ENCODE results near the gene PXMP2.

Gene PXMP2

DNA sequence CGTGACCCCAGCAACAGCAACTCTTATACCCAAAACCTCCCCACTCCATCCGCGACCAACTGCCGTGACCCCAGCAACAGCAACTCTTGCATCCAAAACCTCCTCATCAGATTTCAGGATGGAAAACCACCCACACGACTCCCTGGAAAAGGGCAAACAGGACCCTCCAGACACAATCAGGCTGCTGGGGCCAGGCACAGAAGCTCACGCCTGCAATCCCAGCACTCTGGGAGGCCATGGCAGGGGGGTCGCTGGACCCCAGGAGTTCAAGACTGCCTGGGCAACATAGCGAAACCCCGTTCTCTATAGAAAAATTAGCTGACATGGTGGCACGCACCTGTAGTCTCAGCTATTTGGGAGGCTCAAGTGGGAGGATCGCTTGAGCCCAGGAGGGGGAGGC is 43.0 kb downstream of the PXMP2 start:
- no peak for DNase-seq (ENCODE audit: low read depth)
- TF ChIP-seq, protein P1, sequence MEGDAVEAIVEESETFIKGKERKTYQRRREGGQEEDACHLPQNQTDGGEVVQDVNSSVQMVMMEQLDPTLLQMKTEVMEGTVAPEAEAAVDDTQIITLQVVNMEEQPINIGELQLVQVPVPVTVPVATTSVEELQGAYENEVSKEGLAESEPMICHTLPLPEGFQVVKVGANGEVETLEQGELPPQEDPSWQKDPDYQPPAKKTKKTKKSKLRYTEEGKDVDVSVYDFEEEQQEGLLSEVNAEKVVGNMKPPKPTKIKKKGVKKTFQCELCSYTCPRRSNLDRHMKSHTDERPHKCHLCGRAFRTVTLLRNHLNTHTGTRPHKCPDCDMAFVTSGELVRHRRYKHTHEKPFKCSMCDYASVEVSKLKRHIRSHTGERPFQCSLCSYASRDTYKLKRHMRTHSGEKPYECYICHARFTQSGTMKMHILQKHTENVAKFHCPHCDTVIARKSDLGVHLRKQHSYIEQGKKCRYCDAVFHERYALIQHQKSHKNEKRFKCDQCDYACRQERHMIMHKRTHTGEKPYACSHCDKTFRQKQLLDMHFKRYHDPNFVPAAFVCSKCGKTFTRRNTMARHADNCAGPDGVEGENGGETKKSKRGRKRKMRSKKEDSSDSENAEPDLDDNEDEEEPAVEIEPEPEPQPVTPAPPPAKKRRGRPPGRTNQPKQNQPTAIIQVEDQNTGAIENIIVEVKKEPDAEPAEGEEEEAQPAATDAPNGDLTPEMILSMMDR (conservative IDR thresholded peaks at IDR 0.05; ENCODE audit: low read length): no peak
- no peak overlapping the region for H3K4me3 ChIP-seq (ENCODE audit: low read length)

- no peak for DNase-seq (ENCODE audit: low read depth)
- no peak overlapping the region for H3K4me3 ChIP-seq (ENCODE audit: low read length)
- TF ChIP-seq, protein P1 (conservative IDR thresholded peaks at IDR 0.05; ENCODE audit: low read length): no peak
Observed at GRCh38 chr12:132731574-132731973, 44.2 kb downstream of the PXMP2 start.

GRCh38 chr12:132734206-132734605 is 46.8 kb downstream of the PXMP2 start:
- no peak overlapping the region for H3K4me3 ChIP-seq (ENCODE audit: low read length)
- no peak for DNase-seq (ENCODE audit: low read depth)
- TF ChIP-seq, protein P1 (conservative IDR thresholded peaks at IDR 0.05; ENCODE audit: low read length): no peak

GRCh38 chr12:132735496-132735895 is 48.1 kb downstream of the PXMP2 start:
- TF ChIP-seq, protein P1 (conservative IDR thresholded peaks at IDR 0.05; ENCODE audit: low read length): no peak
- no peak for DNase-seq (ENCODE audit: low read depth)
- H3K4me3 ChIP-seq (ENCODE audit: low read length): no peak overlapping the region

- TF ChIP-seq, protein P1 (conservative IDR thresholded peaks at IDR 0.05; ENCODE audit: low read length): no peak
- no peak overlapping the region for H3K4me3 ChIP-seq (ENCODE audit: low read length)
- DNase-seq (ENCODE audit: low read depth): no peak
Observed at GRCh38 chr12:132736378-132736777, 49.0 kb downstream of the PXMP2 start.

DNA sequence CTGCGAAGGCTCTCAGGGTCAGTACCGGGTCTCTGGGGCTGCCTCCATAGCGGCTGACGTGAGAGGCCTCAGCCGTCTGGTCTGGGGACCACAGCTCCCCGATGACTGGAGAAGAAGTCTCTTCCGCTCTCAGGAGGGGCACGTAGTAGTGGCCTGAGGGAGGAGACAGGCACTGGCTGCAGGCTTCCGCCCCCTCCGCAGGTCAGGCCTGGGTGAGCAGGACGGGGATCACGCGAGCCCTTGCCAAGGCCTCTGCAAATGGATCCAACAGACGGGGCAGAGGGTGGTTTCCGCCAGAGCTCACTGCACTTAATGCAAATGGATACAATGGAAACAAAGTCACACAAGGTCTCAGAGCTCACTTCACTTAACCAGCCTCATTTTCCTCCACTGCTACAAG is 49.5 kb downstream of the PXMP2 start:
- DNase-seq (ENCODE audit: low read depth): no peak
- TF ChIP-seq, protein P1 (conservative IDR thresholded peaks at IDR 0.05; ENCODE audit: low read length): no peak
- no peak overlapping the region for H3K4me3 ChIP-seq (ENCODE audit: low read length)

DNA sequence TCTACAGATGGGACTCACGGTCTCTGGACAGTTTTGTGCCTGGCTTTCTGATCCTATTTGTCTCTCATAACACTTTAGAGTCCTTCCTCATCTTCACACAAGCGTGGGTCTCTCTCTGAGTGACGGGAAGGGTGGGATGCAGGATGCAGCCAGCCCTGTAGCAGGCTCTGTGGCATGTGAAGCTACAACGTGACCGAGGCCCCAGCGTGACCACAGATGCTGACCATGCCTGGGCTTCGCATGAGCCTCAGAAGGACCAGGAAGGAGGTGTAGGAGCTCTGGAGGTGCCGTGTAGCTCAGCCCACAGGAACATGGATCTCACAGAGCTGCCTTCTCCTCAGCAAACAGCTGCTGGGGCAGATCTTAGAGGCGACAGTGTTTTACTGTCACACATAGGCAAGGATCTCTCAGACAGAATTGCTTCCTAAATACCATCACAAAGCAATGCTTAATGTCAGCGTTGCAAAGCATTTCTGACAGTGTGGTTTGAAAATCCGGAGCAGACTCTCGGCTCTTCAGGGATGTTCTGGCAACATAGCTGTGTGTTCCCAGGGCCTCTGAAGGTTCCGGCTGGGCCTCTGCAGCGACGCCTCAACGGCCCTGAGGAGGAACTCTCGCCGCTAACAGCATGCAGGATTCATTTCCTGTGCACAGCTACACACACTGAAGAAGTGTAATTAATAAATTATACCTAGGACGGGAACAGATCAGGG is 52.4 kb downstream of the PXMP2 start:
- no peak overlapping the region for H3K4me3 ChIP-seq (ENCODE audit: low read length)
- DNase-seq (ENCODE audit: low read depth): no peak
- TF ChIP-seq, protein P1 (conservative IDR thresholded peaks at IDR 0.05; ENCODE audit: low read length): no peak

Data from AG10803 (cell line).